B cell (primary cell): ENCODE measurements around the gene BTAF1. TPM values are rescaled to one million over a fixed set of nuclear protein-coding genes. Genes with fewer than 3 reads are reported as not detected.
"Not testable (repeated sequence)": the region's sequence is repeated elsewhere in the genome, so short reads cannot be mapped to it uniquely, and the experiment has no call there.

Source experiments
- ATAC-seq: fragments of 200-7000 bp; cut with Tn5 transposase; one replicate; pipeline ENCODE4 v1.10.0; 2021; ENCODE audit warnings: low read depth, mild to moderate bottlenecking, moderate number of reproducible peaks, moderate library complexity
- CTCF ChIA-PET: fragments of 350-600 bp; sonication (Branson Sonifier 250); formaldehyde crosslinking; loops from one replicate; lab custom pipeline; 2021; ENCODE audit warnings: antibody characterized with exemption, inconsistent platforms; lab: Charles Lee
- POLR2A ChIA-PET: fragments of 350-600 bp; sonication (Branson Sonifier 250); formaldehyde crosslinking; loops from one replicate; lab custom pipeline; 2021; ENCODE audit warnings: antibody characterized with exemption; lab: Charles Lee
- DNase-seq: peaks from one replicate; pipeline ENCODE4 v3.0.0; 2013
- H2AFZ ChIP-seq: 2 replicates; pipeline ENCODE4 v1.6.1; 2012; ENCODE audit warnings: mild to moderate bottlenecking, low read depth, low read length; ENCODE audit not compliant: insufficient read depth, poor library complexity, severe bottlenecking
- H3K27ac ChIP-seq, 2 donors: 1 replicate in 1 of 2; 2 replicates in 1 of 2; pipeline ENCODE4 v1.5.1; 2012 to 2013; ENCODE audit warnings: low read length in 2 of 2, mild to moderate bottlenecking in 2 of 2, moderate library complexity in 1 of 2
- H3K27me3 ChIP-seq, 4 experiments: fragments of 200-600 bp in 1 of 4; sonication (generic) in 1 of 4; replicated peaks in 1 of 4; 1 replicate in 2 of 4; 2 replicates in 2 of 4; pipeline versions ENCODE4 v1.6.1 to v1.7.0; 2013 to 2016; ENCODE audit warnings: low read length in 3 of 4, mild to moderate bottlenecking in 2 of 4, mixed read lengths in 1 of 4, moderate library complexity in 1 of 4; ENCODE audit not compliant: insufficient read depth in 4 of 4, control insufficient read depth in 3 of 4; ENCODE audit errors: control extremely low read depth in 1 of 4
- H3K36me3 ChIP-seq, 2 experiments: replicated peaks in 1 of 2; 1 replicate in 1 of 2; 2 replicates in 1 of 2; pipeline versions ENCODE4 v1.6.1 to v1.7.1; 2013; ENCODE audit warnings: low read length in 1 of 2; ENCODE audit not compliant: insufficient read depth in 2 of 2, control insufficient read depth in 1 of 2; ENCODE audit errors: control extremely low read depth in 1 of 2, extremely low read depth in 1 of 2
- H3K4me1 ChIP-seq, 2 donors: fragments of 200-600 bp in 1 of 2; sonication (generic) in 1 of 2; 1 replicate in 1 of 2; 2 replicates in 1 of 2; pipeline versions ENCODE4 v1.5.1 to v1.6.1; 2013 to 2017; ENCODE audit warnings: low read length in 2 of 2; ENCODE audit not compliant: control insufficient read depth in 2 of 2, insufficient read depth in 2 of 2
- H3K4me2 ChIP-seq: replicated peaks from 2 replicates; pipeline ENCODE3; 2012; ENCODE audit warnings: mild to moderate bottlenecking, low read depth, low read length; ENCODE audit not compliant: poor library complexity, severe bottlenecking
- H3K4me3 ChIP-seq, 5 experiments: fragments of 200-600 bp in 1 of 5; sonication (generic) in 1 of 5; 1 replicate in 3 of 5; 2 replicates in 2 of 5; pipeline versions ENCODE4 v1.5.1 to v1.7.0; 2011 to 2016; ENCODE audit warnings: low read length in 4 of 5, mild to moderate bottlenecking in 4 of 5, low read depth in 2 of 5, control low read depth in 1 of 5, moderate library complexity in 1 of 5; ENCODE audit not compliant: insufficient read depth in 1 of 5; ENCODE audit errors: control extremely low read depth in 1 of 5, extremely low read depth in 1 of 5
- H3K79me2 ChIP-seq: fragments of 200-600 bp; sonication (generic); one replicate; pipeline ENCODE4 v1.6.0; 2016; ENCODE audit warnings: low read length; ENCODE audit not compliant: control insufficient read depth, insufficient read depth
- H3K9ac ChIP-seq: fragments of 200-600 bp; sonication (generic); 2 replicates; pipeline ENCODE4 v1.6.1; 2017; ENCODE audit warnings: mild to moderate bottlenecking, low read length, moderate library complexity
- H3K9me3 ChIP-seq, 3 donors: one replicate each; pipeline versions ENCODE4 v1.6.1 to v1.7.1; 2013; ENCODE audit warnings: low read length in 2 of 3; ENCODE audit not compliant: control insufficient read depth in 2 of 3, insufficient read depth in 1 of 3; ENCODE audit errors: control extremely low read depth in 1 of 3
- H4K20me1 ChIP-seq: 2 replicates; pipeline ENCODE4 v1.6.0; 2012; ENCODE audit warnings: mild to moderate bottlenecking, low read length; ENCODE audit not compliant: insufficient read depth, control insufficient read depth, poor library complexity, severe bottlenecking
- H3K27ac Mint-ChIP-seq: one replicate; pipeline ENCODE4 v1.8.0; 2021; ENCODE audit warnings: mixed read lengths
- H3K27me3 Mint-ChIP-seq: one replicate; pipeline ENCODE4 v1.8.0; 2021; ENCODE audit warnings: mixed read lengths
- H3K4me1 Mint-ChIP-seq: one replicate; pipeline ENCODE4 v1.8.0; 2021; ENCODE audit warnings: mixed read lengths
- H3K4me3 Mint-ChIP-seq: one replicate; pipeline ENCODE4 v1.8.0; 2021; ENCODE audit warnings: mixed read lengths
- H3K9me3 Mint-ChIP-seq: one replicate; pipeline ENCODE4 v1.8.0; 2022; ENCODE audit warnings: mixed read lengths; ENCODE audit not compliant: insufficient read depth
- CTCF ChIP-seq: fragments of 200-600 bp; IDR thresholded peaks from one replicate; pipeline ENCODE4 v1.8.0; 2022; ENCODE audit warnings: antibody characterized with exemption, mild to moderate bottlenecking
- EZH2 ChIP-seq: IDR thresholded peaks from 2 replicates; pipeline ENCODE4 v1.6.1; 2012; ENCODE audit warnings: borderline replicate concordance, low read depth, mild to moderate bottlenecking, moderate library complexity, low read length; ENCODE audit not compliant: insufficient read depth, poor library complexity, severe bottlenecking
- WGBS: methylation state at CpG from one replicate; pipeline ENCODE4 v1.1.5; 2013; ENCODE audit warnings: missing lambda C conversion rate; ENCODE audit not compliant: insufficient coverage; 5-methylcytosine and 5-hydroxymethylcytosine counted together
- intact Hi-C: fragments of 100-400 bp; cut with micrococcal nuclease; formaldehyde crosslinking; loops from one replicate; pipeline ENCODE4 v1.10.0; 2022
- polyA plus RNA-seq: library from polyadenylated mRNA; depleted of rRNA; stranded (reverse); fragments of >200 nt; gene quantifications from 2 replicates; pipeline ENCODE4 v1.2.3, GENCODE V29; 2012
- total RNA-seq, 2 donors: library from RNA; stranded (reverse); fragments of 120-200 nt in 1 of 2; gene quantifications; 1 replicate in 1 of 2; 2 replicates in 1 of 2; pipeline versions ENCODE4 v1.2.3 to v1.2.4, GENCODE V29; 2013 to 2022

BTAF1 gene
- total and polyA plus RNA-seq, 2 donors (not counting 1 experiment from before 2014, with no cell fraction given), result 58.2 to 78.1 TPM

GRCh38 chr10:92014620-92015019, 91.0 kb downstream of the BTAF1 start:
- Histone ChIP-seq H3K9me3 (no peaks in the 10 kb centered on the region), H3K27ac (no peak overlapping the region), H3K27me3 (no peaks in the 10 kb centered on the region), H3K79me2 (no peaks in the 10 kb centered on the region), H2AFZ (no peak overlapping the region), H3K4me3 (no peak overlapping the region), H3K9ac (no peak overlapping the region), H3K4me1 (no peaks in the 10 kb centered on the region), H3K4me2 (no peak overlapping the region), H4K20me1 (no peaks in the 10 kb centered on the region), H3K36me3 (peaks cover 24 to 63% of the 10 kb centered on the region in 2 experiments)
- Mint-ChIP-seq H3K9me3 (no peaks in the 10 kb centered on the region), H3K27me3 (no peaks in the 10 kb centered on the region), H3K27ac (no peak overlapping the region), H3K4me1 (no peaks in the 10 kb centered on the region), H3K4me3 (no peak overlapping the region)
- ATAC-seq (no peak), DNase-seq (no peak)
- WGBS, result no CpG with 5 or more reads among the region's 1 CpG
- ChIA-PET CTCF (no interaction called here), POLR2A (no interaction called here)
- intact Hi-C loops, result no loop called here
- TF ChIP-seq EZH2 (no peak), CTCF (no peak)

GRCh38 chr10:92024700-92025099, 101.1 kb downstream of the BTAF1 start:
- H3K4me1 Mint-ChIP-seq, result no peaks in the 10 kb centered on the region
- no peaks in the 10 kb centered on the region for H4K20me1 ChIP-seq
- H3K9me3 Mint-ChIP-seq, result no peaks in the 10 kb centered on the region
- ChIA-PET CTCF (no interaction called here), POLR2A (no interaction called here)
- H2AFZ ChIP-seq, result no peak overlapping the region
- TF ChIP-seq EZH2, result no peak
- TF ChIP-seq CTCF, result no peak
- H3K4me2 ChIP-seq, result no peak overlapping the region
- intact Hi-C loops, result no loop called here
- H3K27me3 Mint-ChIP-seq, result no peaks in the 10 kb centered on the region
- H3K9me3 ChIP-seq, result no peaks in the 10 kb centered on the region
- no peaks in the 10 kb centered on the region for H3K79me2 ChIP-seq
- ATAC-seq (no peak), DNase-seq (no peak)
- 100% methylated on average over 1 of the region's 4 CpGs for WGBS
- H3K9ac ChIP-seq, result no peak overlapping the region
- H3K4me3 ChIP-seq, result no peak overlapping the region
- no peak overlapping the region for H3K4me3 Mint-ChIP-seq
- no peaks in the 10 kb centered on the region for H3K4me1 ChIP-seq
- H3K27ac Mint-ChIP-seq, result no peak overlapping the region
- no peaks in the 10 kb centered on the region for H3K27me3 ChIP-seq
- no peak overlapping the region for H3K27ac ChIP-seq
- H3K36me3 ChIP-seq, result peaks cover 11 to 83% of the 10 kb centered on the region in 2 experiments

DNA sequence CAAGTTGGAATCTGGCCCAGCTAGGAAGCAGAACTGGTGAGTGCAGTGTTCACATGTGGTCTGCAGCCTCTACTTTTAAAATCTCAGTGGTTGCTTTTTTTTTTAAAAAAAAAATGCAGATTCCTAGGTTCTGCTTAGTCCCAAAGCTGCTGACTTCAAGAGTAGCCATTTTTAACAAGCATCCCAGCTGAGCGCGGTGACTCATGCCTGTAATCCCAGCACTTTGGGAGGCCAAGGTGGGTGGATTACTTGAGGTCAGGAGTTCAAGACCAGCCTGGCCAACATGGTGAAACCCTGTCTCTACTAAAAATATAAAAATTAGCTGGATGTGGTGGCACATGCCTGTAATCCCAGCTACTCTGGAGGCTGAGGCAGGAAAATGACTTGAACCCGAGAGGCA, 101.8 kb downstream of the BTAF1 start:
- H3K79me2 ChIP-seq, H3K9ac ChIP-seq, H3K27ac ChIP-seq, H3K27ac Mint-ChIP-seq, H3K4me3 Mint-ChIP-seq, CTCF ChIA-PET, H3K9me3 Mint-ChIP-seq, H3K4me1 ChIP-seq, H3K27me3 ChIP-seq, H3K4me3 ChIP-seq, H2AFZ ChIP-seq, ATAC-seq, DNase-seq, intact Hi-C loops, H3K9me3 ChIP-seq, H4K20me1 ChIP-seq, POLR2A ChIA-PET, H3K4me1 Mint-ChIP-seq, H3K4me2 ChIP-seq, H3K27me3 Mint-ChIP-seq: not testable (repeated sequence)
- peaks cover 15 to 85% of the 10 kb centered on the region in 2 experiments for H3K36me3 ChIP-seq
- WGBS, result no CpG with 5 or more reads among the region's 3 CpGs
